Mucosa of gallbladder (tissue), 1 donor: ENCODE measurements around the gene GOLT1A. TPM values are rescaled to one million over a fixed set of nuclear protein-coding genes. Genes with fewer than 3 reads are reported as not detected.

Experiments
- DNase-seq: peaks from one replicate; pipeline ENCODE4 v3.0.0-alpha.2; 2020; ENCODE audit warnings: low spot score
- total RNA-seq: library from RNA; stranded (reverse); gene quantifications from one replicate; pipeline ENCODE4 v1.2.1, GENCODE V29; 2021
- donor health status: DM: no; HTN: no; CAD: no.

Gene GOLT1A
- total RNA-seq, 1 donor from 2014 or later: 10.8 TPM

DNA sequence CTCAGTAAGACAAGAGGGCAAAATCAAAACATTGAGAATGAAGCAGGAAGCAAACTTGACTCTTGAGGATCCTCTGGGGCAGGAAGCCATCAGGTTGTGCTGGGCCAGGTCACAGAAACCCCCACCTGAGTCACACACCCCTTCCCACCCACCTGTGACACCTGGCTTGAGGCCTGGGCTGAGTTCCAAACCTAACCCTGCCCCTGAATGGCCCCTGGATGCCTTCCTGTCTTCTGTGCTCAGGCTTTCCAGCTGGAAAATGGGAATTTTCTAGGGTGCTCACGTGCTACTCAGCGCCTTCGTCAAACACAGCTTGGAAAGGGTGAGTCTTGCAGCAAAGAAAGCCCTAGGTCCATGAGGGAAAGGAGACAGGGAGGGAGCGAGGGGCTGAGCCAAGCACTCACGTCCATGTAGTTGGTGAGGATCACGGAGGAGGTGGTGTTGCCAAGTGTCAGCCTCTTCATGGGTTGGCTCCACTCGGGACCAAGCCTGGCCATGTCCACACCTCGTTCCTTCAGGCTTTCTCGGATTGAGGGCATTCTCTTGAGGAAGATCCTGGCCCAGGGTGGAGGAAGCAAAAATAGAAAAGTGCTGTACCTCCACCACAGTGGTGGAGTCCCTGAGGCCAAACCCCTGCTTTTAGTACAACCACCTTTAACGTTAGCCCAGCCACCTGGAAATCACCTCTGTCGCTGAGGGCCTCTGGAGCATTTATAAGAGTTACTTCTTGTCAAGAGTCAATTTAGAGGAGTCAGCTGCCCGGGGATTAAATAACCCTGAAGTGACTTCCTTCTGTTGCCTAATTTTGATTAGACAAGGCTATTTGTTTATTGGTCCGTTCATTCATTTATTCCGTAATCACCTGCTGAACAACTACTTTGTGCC, 51.9 kb downstream of the GOLT1A start:
- DNase-seq: no peak

DNA sequence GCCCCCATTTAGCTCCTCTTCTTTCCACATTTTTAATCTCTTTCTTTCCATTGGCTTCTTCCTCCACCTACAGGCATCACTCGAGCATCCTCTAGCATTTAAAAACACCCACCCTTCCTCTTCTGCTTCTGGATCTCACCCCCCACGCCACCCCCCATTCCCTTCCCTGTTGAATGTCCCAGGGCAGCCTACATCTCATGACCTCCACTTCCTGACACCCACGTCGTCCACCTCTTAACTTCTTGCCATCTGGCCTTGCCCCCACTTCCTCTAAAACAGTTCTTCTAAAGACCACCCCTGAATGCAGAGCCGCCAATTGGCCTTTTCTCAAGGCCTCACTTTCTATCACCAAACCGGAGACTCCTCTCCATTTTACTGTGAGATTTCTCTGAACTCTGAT, 55.8 kb downstream of the GOLT1A start:
- DNase-seq: no peak

- no peak for DNase-seq
Observed at GRCh38 chr1:204155881-204156280, 57.9 kb downstream of the GOLT1A start.

DNA sequence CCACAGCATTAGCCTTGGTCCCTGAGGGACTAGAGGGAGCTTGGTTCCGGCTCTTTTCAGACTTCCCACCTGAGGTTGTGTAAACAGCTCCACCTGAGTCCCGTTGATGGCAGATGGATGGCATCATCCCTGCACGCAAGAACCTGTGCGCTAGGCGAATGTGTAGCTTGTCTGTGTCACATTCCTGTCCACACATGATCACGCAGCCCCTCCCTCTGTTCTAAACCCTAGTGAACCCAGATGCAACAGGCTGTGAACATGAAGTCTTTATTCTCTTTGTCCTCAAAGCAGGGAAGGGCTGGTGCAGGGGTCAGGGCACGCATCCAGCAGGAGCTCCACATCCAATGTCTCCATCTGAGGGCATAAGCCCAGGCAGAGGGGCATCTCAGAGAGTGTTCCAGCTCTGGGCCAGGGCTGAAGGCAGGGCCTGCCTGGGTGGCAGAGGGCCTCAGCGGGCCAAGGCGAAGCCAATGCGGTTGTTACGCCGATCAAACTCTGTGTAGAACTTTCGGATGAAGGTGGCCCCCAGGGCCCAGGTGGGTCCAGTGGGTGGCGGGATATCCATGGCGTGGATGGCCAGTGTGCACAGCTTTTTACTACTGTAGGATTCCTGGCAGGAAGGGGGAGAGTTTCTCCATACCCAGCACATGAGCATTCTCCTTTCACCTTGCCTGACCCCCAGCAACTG, 59.1 kb downstream of the GOLT1A start:
- DNase-seq: no peak

- DNase-seq: no peak
Observed at GRCh38 chr1:204153667-204154066, 60.1 kb downstream of the GOLT1A start.

DNA sequence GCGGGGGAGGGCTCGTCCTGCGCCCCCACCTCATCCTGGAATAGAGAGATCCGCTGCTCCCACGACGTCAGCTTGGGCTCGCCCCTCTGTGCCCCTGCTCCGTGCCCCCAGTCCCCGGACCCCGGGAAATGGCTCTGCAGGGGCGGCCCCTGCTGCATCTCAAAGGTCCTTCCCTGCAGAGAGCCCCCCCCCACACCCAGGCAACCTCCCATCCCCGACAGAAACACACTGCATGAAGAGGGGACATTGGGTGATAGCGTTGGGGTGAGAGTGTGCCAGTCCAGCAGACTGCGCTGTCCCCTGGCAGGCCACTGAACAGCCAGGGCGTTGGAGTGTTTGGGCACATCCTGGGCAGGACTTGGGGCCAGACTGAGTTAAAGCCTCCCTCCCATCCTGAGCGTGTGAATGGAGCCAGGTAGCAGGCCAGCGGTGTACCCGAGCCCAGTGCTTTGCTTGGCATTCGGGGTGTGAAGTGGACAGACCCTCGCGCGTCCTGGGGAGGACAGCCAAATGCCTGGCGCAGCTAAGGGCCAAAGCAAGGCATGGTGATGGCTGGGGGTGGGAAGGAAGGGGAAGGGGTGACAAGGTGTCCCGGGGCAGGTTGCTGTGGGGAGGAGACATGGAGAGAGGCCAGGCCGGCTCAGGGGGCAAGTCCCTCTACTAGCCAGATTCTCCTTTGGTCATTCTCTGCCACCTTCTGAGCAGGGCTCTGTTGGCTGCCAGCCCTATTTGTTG, 61.3 kb downstream of the GOLT1A start:
- DNase-seq: no peak

DNA sequence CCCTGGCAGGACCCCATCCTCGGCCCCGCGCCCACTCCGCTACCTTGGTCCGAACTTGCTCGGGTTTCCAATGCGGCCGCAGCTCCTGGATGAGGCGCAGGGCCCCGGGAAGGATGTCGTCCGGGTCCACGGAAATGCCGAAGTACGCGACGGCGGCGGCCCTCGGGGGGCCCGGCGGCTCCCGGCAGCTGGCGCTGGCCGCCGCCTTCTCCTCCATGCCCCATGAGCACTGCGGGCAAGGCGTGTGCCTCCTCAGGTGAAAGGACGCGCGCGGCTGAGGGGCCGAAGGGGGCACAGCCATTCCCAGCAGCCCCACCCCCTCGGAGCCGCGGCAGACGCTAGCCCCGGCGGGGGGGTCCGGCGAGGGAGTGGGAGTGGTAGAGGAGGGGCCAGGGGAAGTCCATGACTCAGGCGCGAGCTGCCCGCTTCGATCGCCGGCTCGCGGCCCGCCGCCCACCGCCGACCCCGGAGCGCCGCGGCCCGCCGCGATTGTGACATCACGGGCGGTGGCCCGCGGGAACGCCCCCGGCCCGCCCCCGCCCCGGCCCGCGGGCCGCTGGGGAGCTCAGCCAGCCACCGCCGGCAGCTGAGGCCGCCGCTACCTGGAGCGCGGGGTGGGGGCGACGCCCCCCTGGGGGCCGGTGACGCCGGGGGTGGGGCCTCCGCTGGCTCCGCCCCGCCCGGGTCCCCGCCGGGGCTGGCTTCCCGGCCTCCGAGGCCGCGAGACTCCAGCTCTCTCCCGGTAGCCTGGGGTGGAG, 62.1 kb downstream of the GOLT1A start, which contains the start of gene ETNK2:
Gene ETNK2, minus strand, starts transcription at position 493 of the 758 bp plus-strand sequence. Its CDS starts 192 bp downstream, at position 301.
- DNase-seq: peak; percentile 34

GRCh38 chr1:204150702-204151551, 62.9 kb downstream of the GOLT1A start:
- no peak for DNase-seq

DNA sequence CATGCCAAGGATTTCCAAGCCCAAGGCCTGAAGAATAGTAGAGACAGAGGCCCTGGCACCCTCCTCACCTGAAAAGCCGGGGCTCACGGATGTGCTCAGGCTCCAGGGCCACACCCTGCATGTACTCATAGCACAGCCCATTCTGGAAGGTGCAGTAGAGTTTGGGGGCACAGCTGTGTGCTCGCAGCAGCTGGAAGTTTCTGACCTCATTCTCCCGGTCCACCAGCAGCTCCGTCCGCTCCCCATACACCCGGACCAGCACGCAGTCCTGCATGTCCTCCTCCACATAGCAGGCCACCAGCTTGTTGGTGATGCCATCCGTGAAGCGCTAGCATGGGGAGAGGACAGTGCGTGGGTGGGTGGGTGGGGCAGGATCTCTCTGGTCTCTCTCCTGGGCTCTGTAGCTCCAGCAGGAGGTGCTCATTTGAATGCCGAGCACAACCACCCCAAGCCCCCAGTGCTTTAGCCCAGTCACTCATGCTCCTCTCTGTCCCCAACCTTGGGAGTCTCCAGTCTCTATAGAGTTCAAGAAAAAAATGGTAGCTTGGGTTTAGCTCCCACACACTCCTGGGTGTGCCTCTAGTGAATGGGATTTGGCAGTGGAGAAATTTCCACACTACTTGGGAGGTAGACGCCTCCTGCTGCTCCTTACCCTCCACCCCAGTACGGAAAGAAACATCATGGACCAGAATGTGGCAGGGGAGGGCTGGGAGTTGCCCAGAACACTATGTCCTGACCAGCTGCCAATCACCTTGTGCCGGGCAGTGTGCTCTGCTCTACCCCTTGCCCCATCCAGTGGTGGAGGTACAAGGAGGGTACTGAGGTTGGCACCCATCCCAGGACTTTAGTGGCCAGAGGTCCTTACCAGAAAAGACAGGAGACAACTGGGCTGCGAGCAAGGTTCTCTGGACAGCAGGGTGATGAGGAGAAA, 63.9 kb downstream of the GOLT1A start:
- DNase-seq: no peak

GRCh38 chr1:204149107-204149506, 64.7 kb downstream of the GOLT1A start:
- no peak for DNase-seq

Other genes with a start within 250 kb of the GOLT1A start
- gene SOX13, start 140.9 kb downstream of the GOLT1A start, total RNA-seq: 76.3 TPM
- gene ETNK2, start 61.9 kb downstream of the GOLT1A start, total RNA-seq: 5.3 TPM
- gene REN, start 47.7 kb downstream of the GOLT1A start, total RNA-seq: not detected
- gene KISS1, start 17.5 kb downstream of the GOLT1A start, total RNA-seq: not detected
- 115 TPM for gene PLEKHA6, start 145.9 kb upstream of the GOLT1A start, total RNA-seq
- 38.8 TPM for gene PPP1R15B, start 197.8 kb upstream of the GOLT1A start, total RNA-seq